T1000 (cell line): ENCODE measurements around the gene AGO4.
"Not testable (repeated sequence)": the region's sequence is repeated elsewhere in the genome, so short reads cannot be mapped to it uniquely, and the experiment has no call there.

Source experiments
- DNase-seq: peaks from one replicate; lab custom pipeline; 2025; ENCODE audit warnings: mixed read lengths; lab: John Stamatoyannopoulos, UW

Gene AGO4

DNA sequence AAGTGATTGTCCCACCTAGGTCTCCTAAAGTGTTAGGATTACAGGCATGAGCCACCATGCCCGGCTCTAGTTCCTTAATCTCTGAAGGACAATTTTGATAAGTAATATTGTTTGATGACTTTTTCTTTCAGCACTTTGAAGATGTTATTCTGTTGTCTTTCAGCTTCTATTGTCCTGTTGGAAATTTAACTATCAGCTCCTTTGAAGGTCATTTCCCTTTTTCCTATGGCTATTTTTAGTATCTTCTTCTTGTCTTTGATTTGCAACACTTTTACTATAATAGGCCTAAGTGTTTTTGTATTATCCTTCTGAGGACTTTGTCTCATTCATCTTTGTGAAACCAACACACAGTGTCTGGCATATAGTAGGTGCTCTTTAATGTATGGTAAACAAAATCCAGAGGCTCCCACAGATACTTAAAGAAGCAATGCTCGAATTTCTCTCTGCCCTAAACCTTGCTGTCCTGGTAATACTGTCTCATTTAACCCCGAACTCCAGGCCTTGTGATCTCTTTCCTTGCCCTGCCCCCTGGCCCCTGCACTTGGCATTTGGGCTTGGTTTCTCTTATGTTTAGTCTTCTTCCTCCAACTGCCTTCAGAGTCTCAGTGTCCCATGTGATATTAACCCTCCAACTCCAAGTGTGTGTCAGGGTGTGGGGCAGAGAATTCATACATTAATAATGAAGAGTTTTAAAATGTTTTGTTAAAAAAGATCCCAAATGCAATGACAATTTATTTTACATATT lies 56.2 kb downstream of the AGO4 start:
- no peak for DNase-seq

DNA sequence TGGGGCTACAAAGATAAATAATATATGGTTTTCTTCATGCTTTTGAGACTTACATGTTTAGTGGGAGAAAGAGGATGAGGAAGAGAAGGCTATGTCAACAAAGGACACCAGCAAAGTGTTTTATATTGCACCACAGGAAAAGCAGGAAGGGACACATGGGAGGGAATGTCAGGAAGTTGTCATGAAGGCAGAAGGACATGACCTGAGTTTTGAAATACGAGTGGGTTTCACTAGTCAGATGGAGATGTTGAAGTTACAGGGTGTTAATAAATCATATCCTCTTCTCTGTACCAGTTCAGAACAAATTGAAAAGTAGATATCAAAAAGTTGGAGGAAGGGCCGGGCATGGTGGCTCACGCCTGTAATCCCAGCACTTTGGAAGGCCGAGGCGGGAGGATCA lies 57.0 kb downstream of the AGO4 start:
- DNase-seq: no peak

DNA sequence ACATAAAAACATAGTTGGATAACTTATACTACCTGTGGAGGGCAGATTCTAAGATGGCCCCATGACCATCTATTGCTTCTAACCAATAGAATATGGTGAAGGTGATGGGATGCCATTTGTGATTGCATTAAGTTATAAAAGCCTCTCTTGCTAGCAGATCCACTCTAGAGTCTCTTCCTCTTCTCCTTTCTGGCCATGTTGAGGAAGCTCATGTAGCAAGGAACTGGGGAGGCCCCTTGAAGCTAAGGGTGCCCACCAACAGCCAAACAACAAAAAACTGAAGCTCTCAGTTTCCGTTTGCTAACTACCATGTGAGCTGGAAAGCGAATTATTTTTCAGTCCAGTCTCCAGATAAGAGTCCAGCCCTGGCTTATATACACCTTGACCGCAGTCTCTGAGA lies 59.2 kb downstream of the AGO4 start:
- no peak for DNase-seq

DNA sequence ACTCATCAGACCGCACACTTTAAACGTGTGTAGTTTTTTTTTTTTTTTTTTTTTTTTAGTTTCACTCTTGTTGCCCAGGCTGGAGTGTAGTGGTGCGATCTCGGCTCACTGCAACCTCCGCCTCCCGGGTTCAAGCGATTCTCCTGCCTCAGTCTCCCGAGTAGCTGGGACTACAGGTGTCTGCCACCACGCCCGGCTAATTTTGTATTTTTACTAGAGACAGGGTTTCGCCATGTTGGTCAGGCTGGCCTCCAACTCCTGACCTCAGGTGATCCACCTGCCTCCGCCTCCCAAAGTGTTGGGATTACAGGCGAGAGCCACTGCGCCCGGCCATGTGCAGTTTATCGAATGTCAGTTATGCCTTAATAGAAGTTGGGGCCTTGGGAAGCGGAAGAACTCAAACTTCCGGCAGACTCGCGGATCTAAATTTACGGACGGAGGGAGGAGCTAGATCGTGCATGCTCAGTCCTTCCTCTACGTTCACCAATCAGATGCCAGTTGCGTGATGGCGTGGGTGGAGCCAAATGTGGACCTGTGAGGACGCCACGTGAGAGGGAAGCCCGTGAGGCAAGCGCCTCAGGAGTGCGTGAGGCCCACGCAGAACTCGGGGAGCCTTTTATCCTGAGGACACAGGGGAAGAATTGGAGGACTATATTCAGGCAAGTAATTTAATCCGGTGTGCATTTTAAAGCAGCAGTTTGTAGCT lies 61.6 kb downstream of the AGO4 start:
- DNase-seq: not testable (repeated sequence)

DNA sequence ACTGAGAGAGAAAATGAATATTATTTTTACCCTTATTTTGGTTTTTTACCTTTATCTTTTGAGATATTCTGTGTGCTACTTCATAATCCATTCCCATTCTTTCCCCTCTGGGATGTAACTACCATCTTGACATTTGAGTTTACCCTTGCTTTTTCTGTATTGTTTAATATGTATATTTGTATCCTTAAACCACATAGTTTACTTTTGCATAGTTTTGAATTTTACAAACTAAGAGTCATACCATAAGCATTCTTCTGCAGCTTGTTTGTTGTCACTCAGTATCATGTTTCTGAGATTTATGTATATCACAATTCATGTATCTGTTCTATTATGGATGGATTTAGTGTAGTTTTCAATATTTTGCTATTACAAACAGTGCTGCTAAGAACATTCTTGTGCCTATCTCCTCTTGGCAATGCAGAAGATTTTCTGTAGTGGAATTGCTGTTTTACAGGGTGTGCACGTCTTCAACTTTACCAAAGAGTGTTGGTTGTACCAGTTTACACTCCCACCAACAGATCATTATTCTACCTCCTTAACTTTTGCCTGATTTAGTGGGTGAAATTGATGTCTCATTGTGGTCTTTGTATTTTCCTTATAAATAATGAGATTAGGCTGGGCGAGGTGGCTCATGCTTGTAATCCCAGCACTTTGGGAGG lies 63.0 kb downstream of the AGO4 start:
- DNase-seq: no peak

DNA sequence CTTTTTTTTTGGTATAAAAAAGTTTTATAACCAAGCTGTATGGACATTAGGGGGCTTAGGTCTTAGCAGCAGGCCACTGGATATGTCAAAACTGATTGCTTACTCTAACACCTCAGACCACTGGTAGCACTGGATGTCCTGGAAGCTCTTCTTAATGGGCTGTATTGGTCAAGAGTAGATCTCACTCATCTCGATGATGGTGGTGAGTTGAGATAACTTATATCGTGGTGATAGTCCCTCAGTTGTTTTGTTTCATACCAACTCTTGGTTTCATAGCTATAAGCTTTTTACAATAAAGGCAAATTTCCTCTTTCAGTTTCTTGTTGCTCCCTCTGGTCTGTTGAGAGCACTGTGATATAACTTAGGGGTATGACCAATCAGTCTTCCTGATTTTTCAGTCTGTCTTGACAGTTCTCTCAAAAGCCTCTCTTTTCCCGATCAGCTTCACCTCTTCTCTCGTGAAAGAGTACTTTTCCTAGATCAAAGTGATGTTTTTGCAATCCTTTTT lies 65.5 kb downstream of the AGO4 start:
- DNase-seq: no peak

DNA sequence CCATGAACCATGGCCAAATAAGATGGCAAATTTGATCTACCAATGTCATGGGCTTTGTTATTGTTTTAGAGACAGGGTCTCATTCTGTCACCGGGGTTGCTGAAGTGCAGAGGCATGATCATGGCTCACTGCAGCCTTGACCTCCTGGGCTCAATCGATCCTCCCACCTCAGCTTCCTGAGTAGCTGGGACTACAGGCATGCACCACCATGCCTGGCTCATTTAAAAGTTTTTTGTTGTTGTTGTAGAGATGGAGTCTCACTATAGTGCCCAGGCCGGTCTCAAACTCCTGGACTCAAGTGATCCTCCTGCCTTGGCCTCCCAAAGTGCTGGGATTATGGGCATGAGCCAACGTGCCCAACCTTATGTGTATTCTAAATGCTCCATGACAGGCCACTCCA lies 66.3 kb downstream of the AGO4 start:
- DNase-seq: not testable (repeated sequence)

DNA sequence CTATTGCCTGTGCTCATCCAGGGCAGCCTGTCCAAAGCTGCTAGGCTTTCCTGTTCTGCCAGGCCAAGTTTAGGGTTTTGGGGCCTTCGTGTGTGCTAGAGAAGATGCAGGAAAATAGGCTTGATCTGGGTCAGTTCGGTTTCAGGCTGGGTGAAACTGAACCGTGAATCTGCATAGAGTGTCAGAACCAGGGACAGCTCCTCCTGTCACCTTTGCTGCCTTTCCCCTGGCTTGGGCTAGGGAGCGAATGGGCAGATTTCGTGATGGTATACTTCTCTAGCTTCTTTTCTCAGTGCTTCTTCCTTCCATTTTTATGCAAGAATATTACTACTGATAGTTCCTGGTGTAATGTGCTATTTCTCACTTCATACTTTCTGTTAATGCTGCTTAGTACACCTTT lies 69.2 kb downstream of the AGO4 start:
- no peak for DNase-seq

DNA sequence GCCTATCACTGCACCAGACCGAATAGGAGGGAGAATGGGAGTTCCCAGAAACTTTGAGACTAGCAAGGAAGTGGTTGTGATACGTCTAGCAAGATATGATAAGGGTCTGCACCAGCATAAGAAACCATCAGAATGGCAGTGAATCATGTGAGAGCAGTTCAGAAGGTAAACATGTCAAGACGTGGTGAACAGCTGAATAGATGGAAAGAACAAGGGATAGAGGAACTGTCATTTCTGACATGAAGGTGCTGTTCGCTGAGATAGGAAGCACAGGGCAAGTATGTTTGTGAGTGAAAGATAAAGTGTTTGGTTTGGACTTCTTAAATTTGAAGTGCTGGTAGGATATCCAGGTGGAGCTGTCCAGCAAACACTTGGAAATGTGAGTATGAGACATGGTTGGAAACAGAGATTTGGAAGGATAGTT lies 74.0 kb downstream of the AGO4 start:
- no peak for DNase-seq

DNA sequence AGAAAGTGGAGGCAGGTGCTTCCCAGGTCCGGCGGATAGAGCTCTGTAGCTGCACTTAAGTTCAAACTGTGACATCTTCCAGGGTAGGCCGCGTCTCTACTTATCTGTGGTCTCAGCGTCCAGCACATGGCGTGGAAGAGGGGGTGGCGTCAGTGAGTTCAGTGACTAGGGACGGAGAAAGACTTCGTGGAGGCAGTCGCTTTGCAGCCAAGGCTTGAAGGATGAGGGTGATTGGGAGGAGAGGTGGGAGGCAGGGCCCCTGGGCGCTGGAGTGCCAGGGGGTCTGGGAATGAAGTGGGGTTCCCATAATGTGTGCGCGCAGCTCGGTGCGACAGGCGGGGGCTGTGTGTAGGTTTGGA lies 74.7 kb downstream of the AGO4 start:
- DNase-seq: no peak

DNA sequence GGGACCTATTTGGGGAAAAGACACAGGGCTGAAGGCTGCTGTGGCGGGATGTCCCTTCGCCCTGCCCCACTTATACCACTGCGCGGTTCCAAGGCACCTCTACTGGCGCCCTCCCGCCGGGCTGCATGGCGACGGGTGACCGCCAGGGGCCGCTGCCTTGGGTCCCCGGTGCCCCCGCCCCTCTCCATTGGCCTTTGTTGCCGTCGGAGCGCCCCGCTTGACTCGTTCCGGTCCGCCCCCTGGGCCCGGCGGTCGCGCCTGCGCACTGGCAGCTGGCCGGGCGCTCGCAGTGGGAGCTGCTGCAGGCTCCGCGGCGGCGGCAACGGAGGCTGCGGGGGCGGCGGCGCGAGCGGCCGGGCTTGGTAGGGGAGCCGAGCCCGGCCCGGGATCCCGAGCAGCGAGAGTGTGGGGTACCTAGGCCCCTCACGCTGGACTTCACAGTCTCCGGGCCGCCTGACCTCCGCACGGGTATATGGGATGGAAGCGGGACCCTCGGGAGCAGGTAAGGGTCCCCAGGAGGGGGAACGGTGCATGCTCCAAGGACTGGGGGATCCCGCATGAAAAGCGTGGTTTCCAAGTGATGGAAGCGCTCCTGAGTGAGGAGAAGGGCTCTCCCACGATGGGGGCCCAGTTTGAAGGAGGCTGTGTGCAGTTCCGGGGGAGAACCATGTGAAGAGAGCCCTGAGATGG lies 75.3 kb downstream of the AGO4 start, which contains the start of gene AGO1:
TSS of gene AGO1 (plus strand) at position 265 of the 690 bp plus-strand sequence. CDS start at position 478, 213 bp downstream.
- DNase-seq: peak; percentile 93

DNA sequence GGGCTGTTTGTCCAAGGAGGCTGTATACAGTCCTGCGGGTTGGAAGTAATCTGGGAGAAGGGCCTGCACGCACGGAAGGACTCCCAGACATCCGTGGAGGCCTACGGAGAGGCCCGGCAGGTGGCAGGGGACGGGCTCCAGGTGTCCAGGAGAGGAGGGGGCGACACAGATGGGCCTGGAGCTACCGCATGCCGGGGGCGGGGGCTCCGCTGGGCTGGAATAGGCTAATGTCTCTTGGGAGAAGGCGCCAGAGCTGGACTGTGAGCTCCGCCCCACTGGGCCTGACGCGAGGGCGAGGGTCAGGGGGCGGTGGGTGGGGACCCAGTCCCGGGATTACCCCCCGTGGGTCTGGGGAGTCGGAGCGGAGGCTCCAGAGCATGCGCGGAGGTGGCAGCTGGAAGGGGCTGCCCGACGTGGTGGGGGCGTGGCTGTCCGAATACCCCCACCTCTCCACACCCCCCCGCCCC lies 75.9 kb downstream of the AGO4 start:
- DNase-seq: no peak

DNA sequence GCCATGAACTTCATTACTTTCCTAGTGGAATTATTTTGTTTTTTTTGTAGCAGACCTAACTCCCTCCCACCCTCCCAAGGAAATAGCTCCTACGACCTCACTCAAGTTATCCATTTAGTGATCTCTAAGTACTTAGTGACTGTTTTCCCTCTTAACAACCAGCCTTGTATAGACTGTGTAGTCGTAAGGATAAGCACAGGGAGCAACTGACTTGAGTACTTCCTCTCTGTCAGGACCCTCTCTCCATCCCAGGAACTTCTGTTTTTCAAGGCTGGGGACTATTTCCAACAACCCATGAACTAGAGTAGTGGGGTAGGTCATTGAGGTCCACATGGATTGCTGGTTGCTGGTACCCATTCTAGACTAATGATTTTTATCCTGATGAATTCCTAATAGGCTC lies 77.1 kb downstream of the AGO4 start:
- DNase-seq: no peak

DNA sequence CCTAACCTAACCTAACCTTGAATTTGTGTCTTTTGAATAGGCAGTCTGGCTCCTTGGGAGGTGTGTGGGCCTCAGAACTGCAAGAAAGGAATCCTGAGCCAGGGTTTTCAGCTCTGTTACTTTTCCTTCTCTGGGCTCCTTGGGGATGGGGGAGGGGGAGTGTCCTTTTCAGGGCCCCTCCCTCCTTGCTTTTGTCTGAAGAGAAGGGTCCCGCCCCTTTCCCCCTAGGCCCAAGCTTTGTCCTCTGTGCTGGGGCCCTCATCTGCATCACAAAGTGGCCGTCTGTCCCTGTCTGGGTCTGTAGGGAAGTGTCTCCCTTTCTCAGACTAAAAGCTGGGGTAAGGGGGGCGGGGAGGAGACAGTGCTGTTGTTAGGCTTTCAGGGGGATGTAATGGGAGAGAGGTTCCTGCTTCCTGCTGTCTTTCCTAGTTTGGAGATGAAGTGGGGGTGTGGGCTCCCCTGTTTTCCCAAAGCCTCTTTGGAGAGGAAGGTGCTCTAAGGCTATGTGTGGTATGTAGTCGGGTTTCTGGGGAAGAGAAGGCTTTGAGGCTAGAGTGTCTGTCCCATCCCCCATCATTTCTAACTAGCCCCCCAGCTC lies 78.2 kb downstream of the AGO4 start:
- DNase-seq: no peak

DNA sequence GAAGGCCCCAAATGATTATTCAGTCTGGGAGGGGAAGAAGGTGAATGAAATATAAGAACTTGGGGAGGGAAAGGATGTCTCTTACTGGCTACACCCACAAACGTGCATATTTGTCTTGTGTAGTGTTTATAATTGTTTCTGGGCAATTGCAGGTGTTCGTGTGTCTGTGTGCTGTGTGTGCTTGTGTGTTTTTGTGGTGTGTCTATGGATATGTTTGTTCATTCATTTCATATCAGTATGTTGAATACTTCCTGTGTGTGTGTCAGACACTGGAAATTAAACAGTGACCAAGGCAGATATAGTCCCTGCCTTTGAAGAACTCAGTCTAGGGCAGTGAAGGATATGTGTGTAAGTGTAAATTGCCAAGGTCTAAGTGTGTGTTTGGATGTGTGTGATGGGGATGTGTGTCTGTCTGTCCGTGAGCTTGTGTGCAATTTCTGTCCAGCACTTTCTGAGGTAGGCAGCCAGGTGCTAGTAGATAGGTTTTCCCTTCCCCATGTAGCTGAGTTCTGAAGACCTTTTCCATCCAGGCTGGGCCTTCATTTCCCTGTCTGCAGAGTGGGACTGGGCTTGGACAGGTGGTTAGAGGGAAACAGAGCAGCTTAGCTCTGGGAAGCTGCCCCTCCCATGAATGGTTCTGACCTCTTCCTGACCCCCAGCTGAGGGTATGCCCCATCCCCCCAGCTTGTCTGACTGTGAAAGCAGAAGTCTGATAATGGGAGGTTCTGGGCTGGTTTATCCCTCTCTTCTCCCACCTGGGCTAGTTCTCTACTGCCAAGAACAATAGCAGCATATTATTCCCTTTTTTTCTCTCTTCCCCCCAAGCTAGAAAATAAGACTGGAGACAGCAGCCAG lies 79.0 kb downstream of the AGO4 start:
- no peak for DNase-seq

DNA sequence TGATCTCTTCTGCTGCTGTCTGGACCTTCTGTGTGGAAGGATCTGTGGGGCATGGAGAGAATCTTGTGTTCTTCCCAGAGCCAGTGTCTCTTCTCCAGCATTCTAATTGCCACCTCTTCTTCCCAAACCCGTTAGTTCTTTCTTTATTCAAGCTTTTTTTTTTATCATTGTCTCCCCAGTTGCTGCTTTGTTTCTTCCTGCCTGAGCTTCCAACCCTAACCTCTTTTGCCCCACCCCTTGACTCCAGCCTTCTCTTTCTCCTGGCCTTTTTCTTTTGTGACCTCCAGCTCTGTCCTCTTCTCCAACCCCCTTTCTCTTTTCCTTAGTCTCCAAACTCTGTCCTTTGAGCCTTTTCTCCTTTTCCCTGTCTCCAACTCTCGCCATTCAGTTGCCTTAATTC lies 79.7 kb downstream of the AGO4 start:
- no peak for DNase-seq

DNA sequence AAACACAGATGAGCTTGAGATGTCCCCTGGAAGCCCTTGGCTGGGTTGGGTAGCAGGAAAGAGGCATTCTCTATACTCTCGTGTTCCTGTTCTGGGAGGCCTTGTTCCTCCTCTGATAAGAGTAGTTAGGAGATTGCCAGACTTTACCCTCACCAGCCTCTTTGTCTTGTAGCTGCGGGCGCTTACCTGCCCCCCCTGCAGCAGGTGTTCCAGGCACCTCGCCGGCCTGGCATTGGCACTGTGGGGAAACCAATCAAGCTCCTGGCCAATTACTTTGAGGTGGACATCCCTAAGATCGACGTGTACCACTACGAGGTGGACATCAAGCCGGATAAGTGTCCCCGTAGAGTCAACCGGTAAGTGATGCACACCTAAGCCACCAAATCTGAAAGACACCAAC lies 80.4 kb downstream of the AGO4 start:
- DNase-seq: no peak

DNA sequence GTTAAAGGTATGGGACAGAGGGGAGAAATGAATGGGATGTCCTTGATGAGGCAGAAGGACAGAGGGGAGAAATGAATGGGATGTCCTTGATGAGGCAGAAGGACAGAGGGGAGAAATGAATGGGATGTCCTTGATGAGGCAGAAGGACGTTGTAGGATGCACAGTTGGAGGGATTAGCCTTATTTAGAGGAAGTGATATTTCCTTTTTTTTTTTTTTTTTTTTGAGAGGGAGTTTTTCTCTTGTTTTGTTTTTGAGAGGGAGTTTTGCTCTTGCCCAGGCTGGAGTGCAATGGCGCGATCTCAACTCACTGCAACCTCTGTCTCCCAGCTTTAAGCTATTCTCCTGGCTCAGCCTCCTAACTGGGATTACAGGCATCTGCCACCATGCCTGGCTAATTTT lies 81.2 kb downstream of the AGO4 start:
- not testable (repeated sequence) for DNase-seq

DNA sequence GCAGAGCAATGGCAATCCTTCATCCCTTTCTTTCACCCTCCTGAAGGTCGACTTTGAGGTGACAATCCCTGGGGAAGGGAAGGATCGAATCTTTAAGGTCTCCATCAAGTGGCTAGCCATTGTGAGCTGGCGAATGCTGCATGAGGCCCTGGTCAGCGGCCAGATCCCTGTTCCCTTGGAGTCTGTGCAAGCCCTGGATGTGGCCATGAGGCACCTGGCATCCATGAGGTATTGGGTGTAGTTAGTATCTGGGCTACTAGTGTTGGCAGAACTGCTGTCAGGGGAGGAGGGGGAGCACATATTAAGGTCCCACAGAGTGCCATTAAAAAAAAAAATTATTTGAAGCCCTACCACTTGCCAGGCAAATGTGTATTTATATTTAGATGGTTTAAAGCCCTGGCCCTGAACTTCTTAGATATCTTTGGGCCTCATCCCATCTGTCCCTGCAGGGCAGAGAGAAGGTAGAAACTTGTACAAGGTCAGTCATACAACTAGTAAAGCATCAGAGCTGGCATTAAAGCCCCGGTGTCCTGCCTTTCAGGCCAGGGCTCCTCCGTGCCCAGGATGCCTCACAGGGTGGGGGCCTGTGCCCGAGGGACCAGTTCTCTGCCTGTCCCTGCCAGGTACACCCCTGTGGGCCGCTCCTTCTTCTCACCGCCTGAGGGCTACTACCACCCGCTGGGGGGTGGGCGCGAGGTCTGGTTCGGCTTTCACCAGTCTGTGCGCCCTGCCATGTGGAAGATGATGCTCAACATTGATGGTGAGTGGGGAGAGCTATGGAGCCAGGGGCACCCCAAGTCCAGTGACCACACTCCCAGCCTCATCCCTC lies 85.4 kb downstream of the AGO4 start:
- no peak for DNase-seq

DNA sequence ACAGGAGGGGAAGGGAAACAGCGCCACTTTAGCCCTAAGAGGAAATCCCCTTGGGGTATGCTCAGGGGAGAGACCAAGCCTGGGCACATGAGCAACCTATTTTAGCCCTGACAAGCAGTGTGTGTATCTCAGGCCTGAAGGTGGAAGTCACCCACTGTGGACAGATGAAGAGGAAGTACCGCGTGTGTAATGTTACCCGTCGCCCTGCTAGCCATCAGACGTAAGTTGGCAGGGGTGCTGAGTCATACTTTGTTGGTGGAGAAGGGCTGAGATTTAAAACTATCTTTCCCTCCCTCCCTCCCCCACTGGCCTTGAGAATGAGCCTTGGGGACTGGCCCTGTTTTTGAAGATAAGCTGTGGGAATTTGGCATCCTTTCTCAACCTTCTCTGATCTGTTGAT lies 86.4 kb downstream of the AGO4 start:
- no peak for DNase-seq
